GM12864 (cell line): ENCODE measurements around the gene ZEB2.

Source experiments
- DNase-seq: peaks from one replicate; pipeline ENCODE4 v3.0.0-alpha.2; 2011; ENCODE audit warnings: low read depth
- H3K4me3 ChIP-seq: 2 replicates; pipeline ENCODE4 v1.5.1; 2011; ENCODE audit warnings: mild to moderate bottlenecking, low read depth, low read length, control low read depth
- TF ChIP-seq, protein P1 (sequence below): IDR thresholded peaks from 2 replicates; pipeline ENCODE4 v1.5.1; 2011; ENCODE audit warnings: low read depth, mild to moderate bottlenecking, moderate library complexity, low read length, control low read depth, inconsistent platforms; ENCODE audit errors: missing control alignments

The ZEB2 gene

DNA sequence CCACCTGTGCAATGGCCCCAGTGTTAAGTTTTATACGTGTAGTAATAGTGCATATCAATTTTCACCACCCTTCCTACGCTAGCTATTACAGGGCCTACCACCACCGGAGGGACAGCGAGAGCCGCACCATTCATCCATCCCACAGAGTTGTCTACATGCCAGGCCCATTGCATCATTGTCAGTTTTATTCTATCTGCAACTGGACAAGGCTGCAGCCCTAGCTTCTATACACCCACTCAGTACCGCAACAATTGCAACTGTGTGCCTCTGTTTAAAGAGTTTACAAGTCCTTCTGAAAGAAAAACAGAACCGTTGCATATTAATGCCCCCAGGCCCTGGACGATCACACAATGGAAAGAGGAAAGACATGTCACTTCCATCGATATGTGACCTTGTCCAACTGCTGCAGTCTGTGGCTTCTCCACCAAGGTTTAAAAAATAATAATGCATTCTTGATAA lies 58.6 kb downstream of the ZEB2 start:
- no peak overlapping the region for H3K4me3 ChIP-seq
- TF ChIP-seq, protein P1, sequence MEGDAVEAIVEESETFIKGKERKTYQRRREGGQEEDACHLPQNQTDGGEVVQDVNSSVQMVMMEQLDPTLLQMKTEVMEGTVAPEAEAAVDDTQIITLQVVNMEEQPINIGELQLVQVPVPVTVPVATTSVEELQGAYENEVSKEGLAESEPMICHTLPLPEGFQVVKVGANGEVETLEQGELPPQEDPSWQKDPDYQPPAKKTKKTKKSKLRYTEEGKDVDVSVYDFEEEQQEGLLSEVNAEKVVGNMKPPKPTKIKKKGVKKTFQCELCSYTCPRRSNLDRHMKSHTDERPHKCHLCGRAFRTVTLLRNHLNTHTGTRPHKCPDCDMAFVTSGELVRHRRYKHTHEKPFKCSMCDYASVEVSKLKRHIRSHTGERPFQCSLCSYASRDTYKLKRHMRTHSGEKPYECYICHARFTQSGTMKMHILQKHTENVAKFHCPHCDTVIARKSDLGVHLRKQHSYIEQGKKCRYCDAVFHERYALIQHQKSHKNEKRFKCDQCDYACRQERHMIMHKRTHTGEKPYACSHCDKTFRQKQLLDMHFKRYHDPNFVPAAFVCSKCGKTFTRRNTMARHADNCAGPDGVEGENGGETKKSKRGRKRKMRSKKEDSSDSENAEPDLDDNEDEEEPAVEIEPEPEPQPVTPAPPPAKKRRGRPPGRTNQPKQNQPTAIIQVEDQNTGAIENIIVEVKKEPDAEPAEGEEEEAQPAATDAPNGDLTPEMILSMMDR = no peak
- no peak for DNase-seq

DNA sequence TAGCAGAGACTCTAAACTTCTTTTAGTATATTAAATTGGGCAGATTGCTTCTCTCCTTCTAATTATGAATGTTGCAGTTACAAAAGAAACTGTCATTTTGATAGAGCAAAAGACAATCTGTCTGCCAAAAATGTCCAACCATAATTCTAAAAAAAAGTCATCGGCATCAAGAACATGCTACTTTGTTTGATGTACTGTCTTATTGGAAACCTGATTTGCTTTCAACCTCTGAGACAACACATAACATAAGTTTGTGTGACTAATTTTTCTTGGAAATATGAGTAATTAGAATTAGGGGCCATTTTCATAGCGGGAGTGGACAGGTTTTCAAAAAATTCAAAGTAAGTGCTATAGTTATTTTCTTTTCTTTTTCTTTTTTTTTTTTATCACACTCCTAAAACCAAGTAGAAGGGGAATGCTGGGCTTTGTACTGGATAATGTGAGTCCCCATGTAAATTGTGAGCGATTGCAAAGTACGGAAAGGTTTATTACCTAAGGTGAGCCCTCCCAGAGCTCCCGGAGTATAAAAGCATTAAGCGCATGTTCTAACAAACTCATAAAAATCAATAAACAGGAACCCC lies 59.1 kb downstream of the ZEB2 start:
- DNase-seq = no peak
- H3K4me3 ChIP-seq = no peak overlapping the region
- TF ChIP-seq, protein P1 = no peak

DNA sequence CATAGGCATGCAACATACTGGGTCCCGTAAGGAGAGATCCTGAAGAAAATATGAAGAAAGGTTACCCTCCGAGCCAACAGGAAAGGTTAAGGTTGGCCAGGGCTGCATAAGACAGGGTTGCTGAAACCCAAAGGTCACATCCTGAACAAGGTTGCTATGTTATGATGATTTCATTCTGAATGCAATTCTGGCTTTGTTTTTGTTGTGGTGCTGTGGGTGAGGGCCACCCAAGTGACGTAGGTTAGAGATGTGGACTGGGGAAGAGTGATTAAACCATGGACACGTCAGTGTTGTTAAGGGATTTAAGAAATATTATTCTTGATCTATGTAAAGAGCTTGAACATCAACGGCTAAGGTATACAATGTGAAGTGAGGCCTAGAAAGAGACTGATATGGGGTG lies 60.0 kb downstream of the ZEB2 start:
- no peak for DNase-seq
- no peak overlapping the region for H3K4me3 ChIP-seq
- TF ChIP-seq, protein P1 = no peak

DNA sequence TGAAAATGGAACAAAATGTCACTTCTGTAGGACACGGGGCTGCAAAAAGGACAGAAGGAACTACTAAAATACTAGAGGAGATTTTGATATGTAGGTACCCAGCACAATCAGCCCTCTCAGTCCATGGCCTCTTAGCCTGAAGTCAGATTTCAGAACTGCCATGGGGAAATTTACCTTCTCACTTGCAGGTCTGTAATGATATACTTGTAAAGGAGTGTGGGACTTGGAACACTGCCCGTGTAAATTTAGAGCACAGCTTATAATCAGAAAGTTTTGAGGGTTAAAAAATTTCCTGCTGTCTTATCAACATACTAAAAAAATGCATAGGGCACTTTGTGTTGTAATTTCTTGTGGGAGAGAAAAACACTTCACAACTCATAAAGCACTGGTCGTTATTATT lies 60.6 kb downstream of the ZEB2 start:
- no peak overlapping the region for H3K4me3 ChIP-seq
- no peak for DNase-seq
- TF ChIP-seq, protein P1 = no peak

DNA sequence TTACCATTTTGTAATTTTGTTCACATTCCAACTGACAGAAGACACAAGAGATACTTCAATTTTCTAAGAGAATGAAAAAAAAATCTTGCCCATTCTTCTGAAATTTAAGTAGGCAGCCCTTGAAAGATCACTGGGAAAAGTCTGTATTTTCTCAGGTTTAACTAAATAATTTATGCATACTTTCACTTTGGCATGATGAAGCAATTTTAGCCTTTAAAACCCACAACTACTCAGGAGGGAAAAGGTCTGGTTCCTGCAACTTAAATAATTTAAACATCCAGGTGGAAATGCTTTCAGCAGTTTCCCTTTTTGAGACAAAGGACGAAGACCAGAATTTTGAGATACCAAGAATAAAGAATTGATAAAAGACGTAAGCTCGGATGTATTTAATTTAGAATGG lies 61.4 kb downstream of the ZEB2 start:
- H3K4me3 ChIP-seq = no peak overlapping the region
- no peak for DNase-seq
- TF ChIP-seq, protein P1 = no peak

DNA sequence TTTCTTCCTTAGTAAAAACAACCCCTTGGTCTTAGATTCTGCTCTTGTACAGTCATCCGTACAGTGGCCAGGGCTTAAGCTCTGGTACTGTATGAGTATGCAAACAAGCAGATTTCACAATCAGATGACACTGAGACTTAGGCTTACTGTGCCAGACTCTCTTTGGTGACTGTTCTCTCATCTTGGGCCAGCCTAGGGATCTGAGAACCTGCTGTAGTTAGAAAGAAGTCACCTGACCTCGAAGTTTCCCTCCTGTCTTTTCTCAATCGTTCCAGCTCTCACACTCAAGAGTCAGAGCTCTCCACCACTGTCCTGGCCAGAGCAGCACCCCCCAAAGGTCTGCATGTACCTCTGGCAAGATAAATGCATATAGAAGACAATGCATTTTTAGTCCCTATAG lies 63.2 kb downstream of the ZEB2 start:
- no peak overlapping the region for H3K4me3 ChIP-seq
- no peak for DNase-seq
- TF ChIP-seq, protein P1 = no peak

DNA sequence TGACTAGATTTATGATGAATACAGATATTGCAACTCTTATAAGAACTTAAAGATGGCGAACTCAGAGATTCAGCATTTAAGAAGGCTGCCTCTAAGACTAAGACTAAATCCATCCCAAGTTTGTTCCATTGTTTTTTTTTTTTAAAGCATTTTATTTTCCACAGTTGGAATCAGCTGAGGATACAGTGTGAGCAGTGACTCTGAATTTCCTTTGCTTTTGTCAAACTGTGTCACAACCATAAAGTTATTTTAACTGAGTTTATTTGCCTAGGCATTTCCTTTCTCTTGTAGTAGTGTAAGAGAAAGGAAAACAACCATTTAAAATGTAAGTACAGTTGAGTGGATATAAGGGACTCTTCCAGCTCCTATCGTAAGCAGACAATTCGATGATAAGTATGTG lies 63.9 kb downstream of the ZEB2 start:
- no peak for DNase-seq
- no peak overlapping the region for H3K4me3 ChIP-seq
- TF ChIP-seq, protein P1 = no peak
